Esophagus squamous epithelium (tissue), 5 donors: ENCODE results near the gene DHRSX. TPM values are rescaled to one million over a fixed set of nuclear protein-coding genes. Genes with fewer than 3 reads are reported as not detected.
"Not testable (repeated sequence)": the region's sequence is repeated elsewhere in the genome, so short reads cannot be mapped to it uniquely, and the experiment has no call there.

Source experiments
- DNase-seq: peaks from one replicate; lab custom pipeline; 2025; lab: John Stamatoyannopoulos, UW
- H3K27ac ChIP-seq, 4 donors: fragments of 200-600 bp; sonication (generic); one replicate each; pipeline ENCODE4 v1.5.1; 2016 to 2019; ENCODE audit warnings: mild to moderate bottlenecking in 1 of 4
- H3K27me3 ChIP-seq, 4 donors: fragments of 200-600 bp; sonication (generic); 1 replicate in 3 of 4; 2 replicates in 1 of 4; pipeline versions ENCODE4 v1.5.1 to v1.6.0; 2017 to 2021; ENCODE audit warnings: antibody characterized with exemption in 1 of 4
- H3K36me3 ChIP-seq, 3 donors: fragments of 200-600 bp; sonication (generic); one replicate each; pipeline ENCODE4 v1.5.1; 2016 to 2019
- H3K4me1 ChIP-seq, 3 donors: fragments of 200-600 bp; sonication (generic); one replicate each; pipeline ENCODE4 v1.5.1; 2017 to 2019
- H3K4me3 ChIP-seq, 4 donors: fragments of 200-600 bp; sonication (generic); 1 replicate in 3 of 4; 2 replicates in 1 of 4; pipeline ENCODE4 v1.5.1; 2016 to 2019; ENCODE audit warnings: mild to moderate bottlenecking in 2 of 4, moderate library complexity in 1 of 4
- H3K9me3 ChIP-seq, 3 donors: fragments of 200-600 bp; sonication (generic); one replicate each; pipeline ENCODE4 v1.5.1; 2016 to 2019
- POLR2A ChIP-seq, 4 donors: fragments of 450-650 bp; IDR thresholded peaks; one replicate each; pipeline ENCODE4 v1.6.1; 2017; ENCODE audit warnings: antibody characterized with exemption in 4 of 4, mild to moderate bottlenecking in 4 of 4, moderate library complexity in 3 of 4
- WGBS, 2 donors: methylation state at CpG; one replicate each; pipeline ENCODE4 v1.1.5; 2018; 5-methylcytosine and 5-hydroxymethylcytosine counted together
- intact Hi-C: fragments of 100-400 bp; cut with DNase I; formaldehyde crosslinking; loops from one replicate; pipeline ENCODE4 v1.15.0; 2022
- total RNA-seq, 4 donors: library from RNA; depleted of rRNA; stranded (reverse); fragments of >200 nt; gene quantifications; one replicate each; pipeline ENCODE4 v1.1.0, GENCODE V29; 2016
- TF ChIP-seq, protein P1 (sequence below), 6 experiments: fragments of 450-650 bp in 4 of 6; fragments of 200-600 bp in 2 of 6; sonication (generic) in 2 of 6; IDR thresholded peaks; one replicate each; pipeline ENCODE4 v1.5.1; 2016 to 2019; ENCODE audit warnings: antibody characterized with exemption in 6 of 6, mild to moderate bottlenecking in 4 of 6, moderate library complexity in 4 of 6
- donor health status: DM: yes; HTN: yes; CAD: no.

The DHRSX gene
- total RNA-seq, 4 donors from 2014 or later: 4.1 to 12.2 (median 8.0) TPM

- Histone ChIP-seq H3K4me1 (peaks cover 0 to 43% (median 0%) of the 10 kb centered on the region in 3 donors), H3K9me3 (no peaks in the 10 kb centered on the region), H3K27ac (peak overlapping the region in 3 of 4 donors; percentile 36 to 82 (median 76)), H3K4me3 (peak overlapping the region in 3 of 4 donors; percentile 6 to 41 (median 22)), H3K27me3 (no peaks in the 10 kb centered on the region), H3K36me3 (peaks cover 5 to 31% (median 10%) of the 10 kb centered on the region in 3 donors)
- no peak for TF ChIP-seq POLR2A (IDR thresholded peaks at IDR 0.05)
- TF ChIP-seq, protein P1, sequence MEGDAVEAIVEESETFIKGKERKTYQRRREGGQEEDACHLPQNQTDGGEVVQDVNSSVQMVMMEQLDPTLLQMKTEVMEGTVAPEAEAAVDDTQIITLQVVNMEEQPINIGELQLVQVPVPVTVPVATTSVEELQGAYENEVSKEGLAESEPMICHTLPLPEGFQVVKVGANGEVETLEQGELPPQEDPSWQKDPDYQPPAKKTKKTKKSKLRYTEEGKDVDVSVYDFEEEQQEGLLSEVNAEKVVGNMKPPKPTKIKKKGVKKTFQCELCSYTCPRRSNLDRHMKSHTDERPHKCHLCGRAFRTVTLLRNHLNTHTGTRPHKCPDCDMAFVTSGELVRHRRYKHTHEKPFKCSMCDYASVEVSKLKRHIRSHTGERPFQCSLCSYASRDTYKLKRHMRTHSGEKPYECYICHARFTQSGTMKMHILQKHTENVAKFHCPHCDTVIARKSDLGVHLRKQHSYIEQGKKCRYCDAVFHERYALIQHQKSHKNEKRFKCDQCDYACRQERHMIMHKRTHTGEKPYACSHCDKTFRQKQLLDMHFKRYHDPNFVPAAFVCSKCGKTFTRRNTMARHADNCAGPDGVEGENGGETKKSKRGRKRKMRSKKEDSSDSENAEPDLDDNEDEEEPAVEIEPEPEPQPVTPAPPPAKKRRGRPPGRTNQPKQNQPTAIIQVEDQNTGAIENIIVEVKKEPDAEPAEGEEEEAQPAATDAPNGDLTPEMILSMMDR (IDR thresholded peaks at IDR 0.05): no peak
- DNase-seq: no peak
- intact Hi-C loops: no loop called here
- WGBS, 2 donors: 59 to 80% methylated on average over 2 to 8 of the region's 12 CpGs
Observed at GRCh38 chrX:2484256-2484655, 16.5 kb downstream of the DHRSX start.

- H3K4me3 ChIP-seq: no peak overlapping the region
- peaks cover 0 to 43% (median 0%) of the 10 kb centered on the region in 3 donors for H3K4me1 ChIP-seq
- H3K36me3 ChIP-seq: peaks cover 0 to 23% (median 3%) of the 10 kb centered on the region in 3 donors
- peak overlapping the region in 3 of 4 donors; percentile 36 to 82 (median 38) for H3K27ac ChIP-seq
- no peak for DNase-seq
- no peaks in the 10 kb centered on the region for H3K9me3 ChIP-seq
- WGBS, 2 donors: 64 to 82% methylated on average over 12 to 16 of the region's 16 CpGs
- TF ChIP-seq, protein P1 (IDR thresholded peaks at IDR 0.05): no peak
- TF ChIP-seq POLR2A (IDR thresholded peaks at IDR 0.05): no peak
- H3K27me3 ChIP-seq: no peaks in the 10 kb centered on the region
- intact Hi-C loops: no loop called here
Observed at GRCh38 chrX:2483398-2484060, 17.2 kb downstream of the DHRSX start.

- 85 to 87% methylated on average over 11 to 12 of the region's 12 CpGs for WGBS, 2 donors
- DNase-seq, H3K4me3 ChIP-seq, intact Hi-C loops, H3K36me3 ChIP-seq, H3K9me3 ChIP-seq, H3K27me3 ChIP-seq, H3K27ac ChIP-seq: not testable (repeated sequence)
- H3K4me1 ChIP-seq: peaks cover 0 to 35% (median 0%) of the 10 kb centered on the region in 3 donors
Observed at GRCh38 chrX:2481597-2481996, 19.2 kb downstream of the DHRSX start.

DNA sequence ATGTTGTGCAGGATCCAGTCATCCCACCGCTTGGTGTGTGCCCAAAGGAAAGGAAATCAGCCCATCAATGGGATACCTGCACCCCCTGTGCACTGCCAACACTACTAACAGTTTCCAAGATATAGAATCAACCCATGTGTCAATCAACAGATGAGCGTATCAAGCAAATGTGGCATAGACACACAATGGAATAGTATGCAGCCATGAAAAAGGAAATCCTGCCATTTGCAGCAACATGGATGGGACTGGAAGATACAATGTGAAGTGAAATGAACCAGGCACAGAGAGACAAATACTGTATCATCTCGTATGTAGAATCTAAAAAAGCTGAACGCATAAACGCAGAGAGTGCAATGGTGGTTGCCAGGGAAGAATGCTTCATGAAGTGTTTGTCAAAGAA lies 20.8 kb downstream of the DHRSX start:
- DNase-seq, intact Hi-C loops, H3K4me3 ChIP-seq, H3K9me3 ChIP-seq, H3K27me3 ChIP-seq, H3K27ac ChIP-seq, H3K36me3 ChIP-seq: not testable (repeated sequence)
- H3K4me1 ChIP-seq: peaks cover 0 to 19% (median 0%) of the 10 kb centered on the region in 3 donors
- WGBS, 2 donors: 81 to 99% methylated on average over 5 of the region's 5 CpGs

DNA sequence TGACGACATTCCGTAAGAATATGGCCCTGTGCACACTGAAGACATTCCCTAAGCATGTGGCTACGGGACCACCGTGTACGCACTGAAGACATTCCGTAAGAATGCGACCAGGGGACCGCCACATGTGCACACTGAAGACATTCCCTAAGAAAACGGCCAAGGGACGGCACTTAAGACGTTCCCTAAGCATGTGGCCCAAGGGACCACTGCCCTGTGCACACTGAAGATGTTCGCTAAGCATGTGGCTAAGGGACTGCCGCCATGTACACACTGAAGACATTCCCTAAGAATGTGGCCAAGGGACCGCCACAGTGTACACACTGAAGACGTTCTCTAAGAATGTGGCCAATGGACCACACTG lies 21.4 kb downstream of the DHRSX start:
- intact Hi-C loops: no loop called here
- Histone ChIP-seq H3K27ac (no peak overlapping the region), H3K36me3 (no peaks in the 10 kb centered on the region), H3K4me3 (no peak overlapping the region), H3K9me3 (no peaks in the 10 kb centered on the region), H3K27me3 (no peaks in the 10 kb centered on the region), H3K4me1 (peaks cover 0 to 14% (median 0%) of the 10 kb centered on the region in 3 donors)
- 93 to 97% methylated on average over 5 to 15 of the region's 15 CpGs for WGBS, 2 donors
- no peak for DNase-seq
- TF ChIP-seq, protein P1 (IDR thresholded peaks at IDR 0.05): no peak

DNA sequence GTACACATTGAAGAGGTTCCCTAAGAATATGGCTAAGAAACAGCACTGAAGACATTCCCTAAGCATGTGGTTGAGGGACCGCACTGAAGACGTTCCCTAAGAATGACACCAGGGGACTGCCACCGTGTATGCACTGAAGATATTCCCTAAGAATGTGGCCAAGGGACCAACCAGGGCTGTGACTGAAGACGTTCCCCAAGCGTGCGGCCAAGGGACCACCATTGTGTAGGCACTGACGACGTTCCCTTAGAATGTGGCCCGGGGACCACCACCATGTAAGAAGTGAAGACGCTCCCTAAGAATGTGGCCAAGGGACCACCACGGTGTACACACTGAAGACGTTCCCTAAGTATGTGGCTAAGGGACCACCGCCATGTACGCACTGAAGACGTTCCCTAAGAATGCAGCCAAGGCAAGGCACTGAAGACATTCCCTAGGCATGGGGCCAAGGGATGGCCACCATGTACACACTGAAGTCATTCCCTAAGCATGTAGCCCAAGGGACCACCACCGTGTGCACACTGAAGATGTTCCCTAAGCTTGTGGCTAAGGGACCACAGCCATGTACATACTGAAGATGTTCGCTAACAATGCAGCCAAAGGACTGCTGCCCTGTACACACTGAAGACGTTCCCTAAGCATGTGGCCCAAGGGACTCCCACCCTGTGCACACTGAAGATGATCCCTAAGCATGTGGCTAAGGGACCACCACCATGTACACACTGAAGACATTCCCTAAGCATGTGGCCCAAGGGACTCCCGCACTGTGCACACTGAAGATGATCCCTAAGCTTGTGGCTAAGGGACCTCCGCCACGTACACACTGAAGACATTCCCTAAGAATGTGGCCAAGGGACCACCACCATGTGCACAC lies 22.0 kb downstream of the DHRSX start:
- intact Hi-C loops: no loop called here
- Histone ChIP-seq H3K27ac (no peak overlapping the region), H3K4me1 (peaks cover 0 to 7% (median 0%) of the 10 kb centered on the region in 3 donors), H3K4me3 (no peak overlapping the region), H3K36me3 (no peaks in the 10 kb centered on the region), H3K27me3 (no peaks in the 10 kb centered on the region), H3K9me3 (no peaks in the 10 kb centered on the region)
- TF ChIP-seq POLR2A (IDR thresholded peaks at IDR 0.05): no peak
- TF ChIP-seq, protein P1 (IDR thresholded peaks at IDR 0.05): no peak
- WGBS, 2 donors: 94 to 100% methylated on average over 2 to 17 of the region's 21 CpGs
- no peak for DNase-seq

DNA sequence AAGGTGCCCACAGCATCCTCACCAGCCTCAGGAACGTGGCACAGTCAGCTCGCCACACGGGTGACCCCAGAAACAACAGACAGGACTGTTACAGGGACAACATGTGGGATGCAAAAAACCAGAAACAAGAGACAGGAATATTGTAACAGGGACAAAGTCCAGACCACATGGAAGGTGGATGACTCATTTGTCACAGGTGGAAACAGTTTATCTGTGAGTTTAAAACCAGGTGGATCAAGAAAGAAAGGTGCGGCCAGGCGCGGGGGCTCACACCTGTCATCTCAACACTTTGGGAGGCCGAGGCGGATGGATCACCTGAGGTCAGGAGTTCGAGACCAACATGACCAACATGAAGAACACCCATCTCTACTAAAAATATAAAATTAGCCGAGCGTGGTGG lies 23.5 kb downstream of the DHRSX start:
- H3K27me3 ChIP-seq, DNase-seq, intact Hi-C loops, H3K36me3 ChIP-seq, H3K9me3 ChIP-seq, H3K27ac ChIP-seq, H3K4me1 ChIP-seq, H3K4me3 ChIP-seq: not testable (repeated sequence)
- WGBS, 2 donors: 89% methylated on average over 8 to 10 of the region's 11 CpGs
